BJ (cell line): ENCODE measurements around the gene NR1H2. TPM values are rescaled to one million over a fixed set of nuclear protein-coding genes. Genes with fewer than 3 reads are reported as not detected.
"Not testable (repeated sequence)": the region's sequence is repeated elsewhere in the genome, so short reads cannot be mapped to it uniquely, and the experiment has no call there.

Source experiments
- CTCF ChIA-PET: fragments of 350-600 bp; formaldehyde crosslinking; extraction: SDS; loops from one replicate; lab custom pipeline; 2021; ENCODE audit warnings: antibody characterized with exemption, inconsistent platforms; lab: Yijun Ruan, JAX
- POLR2A ChIA-PET: fragments of 300-600 bp; sonication (Branson Sonifier 250); formaldehyde crosslinking; extraction: SDS; loops from one replicate; lab custom pipeline; 2021; ENCODE audit warnings: antibody characterized with exemption; lab: Charles Lee
- DNase-seq: peaks from one replicate; pipeline ENCODE4 v3.0.0-alpha.2; 2011; ENCODE audit warnings: low read depth
- H3K27me3 ChIP-seq: 2 replicates; pipeline ENCODE4 v1.6.0; 2011; ENCODE audit warnings: low read length; ENCODE audit not compliant: control insufficient read depth, insufficient read depth
- H3K36me3 ChIP-seq: 2 replicates; pipeline ENCODE4 v1.5.1; 2011; ENCODE audit warnings: low read length; ENCODE audit not compliant: control insufficient read depth, insufficient read depth
- H3K4me3 ChIP-seq: 2 replicates; pipeline ENCODE4 v1.5.1; 2011; ENCODE audit warnings: low read depth, mild to moderate bottlenecking, control low read depth, low read length
- polyA plus RNA-seq: library from polyadenylated mRNA; depleted of rRNA; stranded (reverse); fragments of >200 nt; gene quantifications from 2 replicates; pipeline ENCODE4 v1.2.3, GENCODE V29; 2011
- TF ChIP-seq, protein P1 (sequence below): IDR thresholded peaks from 2 replicates; pipeline ENCODE4 v1.5.1; 2011; ENCODE audit warnings: low read depth, mild to moderate bottlenecking, control low read depth, inconsistent platforms, low read length, moderate library complexity; ENCODE audit not compliant: insufficient read depth

Gene NR1H2
- polyA plus RNA-seq, 1 experiment = 78.4 TPM

DNA sequence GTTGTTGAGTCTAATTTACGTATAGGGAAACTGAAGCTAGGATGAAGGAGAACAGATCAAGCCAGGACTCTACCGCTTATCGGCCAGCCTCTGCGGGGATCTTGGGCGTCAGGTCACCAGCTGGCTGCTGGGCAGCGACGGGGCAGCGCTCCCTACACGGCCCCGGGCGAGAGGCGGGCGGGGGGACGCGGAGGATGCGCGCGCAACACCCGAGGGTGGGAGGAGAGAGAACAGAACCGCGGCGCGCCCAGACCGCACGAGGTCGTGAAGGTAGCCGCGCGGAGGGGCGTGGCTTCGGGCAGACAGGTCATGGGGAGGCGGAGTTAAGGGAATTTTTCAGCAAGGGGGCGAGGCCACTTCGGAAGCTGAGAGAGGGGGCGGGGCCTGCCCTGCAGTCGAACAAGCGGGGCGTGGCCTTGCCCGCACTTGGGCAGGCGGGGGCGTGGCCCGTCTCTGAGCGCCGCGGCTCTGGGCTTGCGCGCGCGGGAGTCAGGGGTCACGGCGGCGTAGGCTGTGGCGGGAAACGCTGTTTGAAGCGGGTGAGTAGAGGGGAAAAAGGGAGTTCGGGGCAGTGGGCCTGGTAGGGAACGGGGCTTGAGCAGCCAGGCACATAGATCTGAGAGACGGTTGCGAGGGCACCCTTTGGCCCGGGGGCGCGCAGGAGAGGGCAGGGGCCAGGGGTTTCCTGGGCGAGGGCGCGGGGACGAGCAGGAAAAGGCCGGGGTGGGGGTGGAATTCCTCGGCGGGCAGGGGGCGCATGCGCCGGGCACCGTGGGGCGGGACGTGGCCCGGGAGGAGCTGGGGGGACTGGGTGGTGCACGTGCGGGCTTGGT is 7.8 kb downstream of the NR1H2 start, which contains the start of gene POLD1:
Gene POLD1, plus strand, starts transcription at position 496 of the 833 bp plus-strand sequence. CDS start 14,505 bp downstream, outside the sequence.
- Histone ChIP-seq H3K4me3 (peak within 1 kb of the TSS; percentile 77), H3K27me3 (no peaks in the 10 kb centered on the region), H3K36me3 (peaks cover 21% of the 10 kb centered on the region)
- ChIA-PET POLR2A (no interaction called here), CTCF (interaction anchor here (1.0 to 1.4 kb wide), 7 partner anchors 9 to 172 kb away, joined by 3 to 7 read pairs (median 4); no protein-coding TSS in a partner anchor)
- TF ChIP-seq, protein P1, sequence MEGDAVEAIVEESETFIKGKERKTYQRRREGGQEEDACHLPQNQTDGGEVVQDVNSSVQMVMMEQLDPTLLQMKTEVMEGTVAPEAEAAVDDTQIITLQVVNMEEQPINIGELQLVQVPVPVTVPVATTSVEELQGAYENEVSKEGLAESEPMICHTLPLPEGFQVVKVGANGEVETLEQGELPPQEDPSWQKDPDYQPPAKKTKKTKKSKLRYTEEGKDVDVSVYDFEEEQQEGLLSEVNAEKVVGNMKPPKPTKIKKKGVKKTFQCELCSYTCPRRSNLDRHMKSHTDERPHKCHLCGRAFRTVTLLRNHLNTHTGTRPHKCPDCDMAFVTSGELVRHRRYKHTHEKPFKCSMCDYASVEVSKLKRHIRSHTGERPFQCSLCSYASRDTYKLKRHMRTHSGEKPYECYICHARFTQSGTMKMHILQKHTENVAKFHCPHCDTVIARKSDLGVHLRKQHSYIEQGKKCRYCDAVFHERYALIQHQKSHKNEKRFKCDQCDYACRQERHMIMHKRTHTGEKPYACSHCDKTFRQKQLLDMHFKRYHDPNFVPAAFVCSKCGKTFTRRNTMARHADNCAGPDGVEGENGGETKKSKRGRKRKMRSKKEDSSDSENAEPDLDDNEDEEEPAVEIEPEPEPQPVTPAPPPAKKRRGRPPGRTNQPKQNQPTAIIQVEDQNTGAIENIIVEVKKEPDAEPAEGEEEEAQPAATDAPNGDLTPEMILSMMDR = no peak
- DNase-seq = peak; percentile 76

DNA sequence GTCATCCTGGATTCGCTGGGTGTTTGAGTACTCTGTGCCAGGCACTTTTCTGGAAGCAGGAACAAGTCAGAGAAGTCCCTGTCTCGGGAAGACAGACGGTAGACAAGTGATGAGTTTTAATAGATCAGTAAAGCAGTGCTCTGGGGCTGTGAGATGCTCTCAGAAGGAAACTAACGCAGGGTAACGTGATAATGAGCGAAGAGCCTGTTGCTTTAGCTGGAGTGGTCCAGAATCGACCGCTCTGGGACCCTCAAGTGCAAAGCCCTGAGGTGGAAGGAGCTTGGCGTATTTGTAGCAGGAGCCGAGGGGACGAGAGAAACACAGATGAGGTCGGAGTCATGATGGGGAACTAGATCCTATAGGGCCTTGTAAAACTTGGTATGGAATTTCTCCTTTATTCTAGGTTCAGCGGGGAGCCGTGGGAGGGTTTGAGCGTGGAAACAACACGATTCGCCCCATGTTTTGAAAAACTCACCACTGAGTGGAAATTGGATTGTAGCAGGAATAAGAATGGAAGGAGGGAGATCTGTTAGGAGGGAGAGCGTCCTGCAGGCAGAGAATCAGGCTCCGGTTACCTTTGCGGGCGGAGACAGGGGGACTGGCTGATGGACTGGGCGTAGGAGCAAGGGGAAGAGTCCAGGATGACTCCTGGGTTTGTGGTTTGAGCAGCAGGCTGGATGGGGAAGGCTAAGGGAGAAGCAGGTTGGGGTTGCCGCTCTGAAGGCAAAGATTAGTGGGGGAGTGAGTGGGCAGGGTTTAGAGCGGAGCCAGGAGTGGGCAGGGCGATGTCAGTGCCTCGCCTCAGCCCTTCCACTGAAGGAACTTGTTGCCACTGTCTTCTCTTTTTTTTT is 8.7 kb downstream of the NR1H2 start:
- peaks cover 14% of the 10 kb centered on the region for H3K36me3 ChIP-seq
- ChIA-PET CTCF (interaction anchor here (1.0 to 1.4 kb wide), 7 partner anchors 8 to 171 kb away, joined by 3 to 7 read pairs (median 4); no protein-coding TSS in a partner anchor), POLR2A (interaction anchor here (0.6 kb wide), 1 partner anchor 8 kb away, joined by 4 read pairs; no protein-coding TSS in a partner anchor)
- DNase-seq = no peak
- no peaks in the 10 kb centered on the region for H3K27me3 ChIP-seq
- peak overlapping the region; percentile 77 for H3K4me3 ChIP-seq
- TF ChIP-seq, protein P1 = no peak

DNA sequence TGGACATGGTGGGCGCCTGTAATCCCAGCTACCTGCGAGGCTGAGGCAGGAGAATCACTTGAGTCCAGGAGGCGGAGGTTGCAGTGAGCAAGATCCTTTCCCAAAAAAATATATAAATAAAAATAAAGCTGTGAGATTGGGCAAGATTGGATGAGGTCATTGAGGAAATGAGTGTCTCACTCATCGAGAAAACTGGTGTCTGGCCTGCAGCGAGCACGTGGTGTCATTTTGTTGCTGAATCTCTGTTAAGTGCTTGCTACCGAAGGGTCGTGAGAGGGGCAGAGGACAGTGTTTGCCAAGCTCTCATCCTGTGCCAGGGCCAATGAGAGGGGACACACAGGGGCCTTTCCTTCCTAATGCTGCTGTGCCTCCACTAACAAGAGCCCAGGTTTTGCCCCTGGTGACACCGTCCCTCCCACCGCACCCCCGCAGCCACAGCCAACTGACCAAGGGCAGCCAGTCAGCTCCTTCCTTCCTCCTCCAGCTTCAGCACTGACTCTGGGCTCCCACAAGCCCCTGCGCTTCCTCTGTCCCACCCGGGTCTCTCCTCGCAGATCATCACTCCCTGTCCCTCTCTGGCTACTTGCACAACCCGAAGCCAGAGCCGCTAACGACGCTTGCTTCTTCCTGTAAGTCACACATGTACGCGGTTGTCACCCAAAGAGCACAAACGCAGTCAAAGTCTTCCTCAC is 11.1 kb downstream of the NR1H2 start:
- no peaks in the 10 kb centered on the region for H3K27me3 ChIP-seq
- peaks cover 4% of the 10 kb centered on the region for H3K36me3 ChIP-seq
- H3K4me3 ChIP-seq = no peak overlapping the region
- no peak for DNase-seq
- ChIA-PET POLR2A (no interaction called here), CTCF (interaction anchor here (0.6 kb wide), 1 partner anchor 71 kb away, joined by 3 read pairs; no protein-coding TSS in a partner anchor)
- TF ChIP-seq, protein P1 = no peak

DNA sequence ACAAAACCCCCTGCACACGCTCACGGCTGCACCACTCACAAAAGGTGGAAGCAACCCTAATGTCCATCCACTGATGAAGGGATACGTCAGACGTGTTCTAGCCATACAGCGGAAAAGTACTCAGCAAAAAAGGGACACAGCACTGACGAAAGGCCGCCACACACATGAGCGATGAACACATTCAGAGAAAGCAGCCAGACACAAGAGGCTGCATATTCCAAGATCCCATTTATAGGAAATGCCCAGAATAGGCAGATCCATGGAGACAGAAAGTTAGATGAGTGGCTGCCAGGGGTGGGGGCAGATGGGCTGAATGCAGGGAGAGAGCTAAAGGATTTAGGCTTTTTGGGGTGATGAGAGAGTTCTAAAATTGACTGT is 11.6 kb downstream of the NR1H2 start:
- no peak for DNase-seq
- ChIA-PET CTCF (no interaction called here), POLR2A (no interaction called here)
- no peak overlapping the region for H3K4me3 ChIP-seq
- TF ChIP-seq, protein P1 = no peak
- peaks cover under 1% of the 10 kb centered on the region; the same call in 1 of the 2 replicates for H3K36me3 ChIP-seq
- H3K27me3 ChIP-seq = no peaks in the 10 kb centered on the region

DNA sequence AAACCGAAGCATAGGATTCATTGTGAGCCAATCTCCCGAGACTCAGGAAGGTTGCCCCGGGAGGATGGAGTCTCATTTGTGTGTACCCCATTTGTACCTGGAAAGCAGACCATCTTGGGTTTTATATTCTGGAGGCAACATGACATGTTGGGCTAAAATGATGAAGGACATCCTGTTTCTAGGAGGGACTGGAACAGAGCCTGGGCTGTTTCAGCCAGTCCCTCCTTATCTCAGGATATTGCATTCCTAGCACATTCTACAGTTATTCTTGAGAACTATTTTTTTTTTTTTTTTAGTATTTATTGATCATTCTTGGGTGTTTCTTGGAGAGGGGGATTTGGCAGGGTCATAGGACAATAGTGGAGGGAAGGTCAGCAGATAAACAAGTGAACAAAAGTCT is 14.0 kb downstream of the NR1H2 start:
- POLR2A ChIA-PET = interaction anchor here (0.7 kb wide), 1 partner anchor 90 kb away, joined by 11 read pairs; no protein-coding TSS in a partner anchor

DNA sequence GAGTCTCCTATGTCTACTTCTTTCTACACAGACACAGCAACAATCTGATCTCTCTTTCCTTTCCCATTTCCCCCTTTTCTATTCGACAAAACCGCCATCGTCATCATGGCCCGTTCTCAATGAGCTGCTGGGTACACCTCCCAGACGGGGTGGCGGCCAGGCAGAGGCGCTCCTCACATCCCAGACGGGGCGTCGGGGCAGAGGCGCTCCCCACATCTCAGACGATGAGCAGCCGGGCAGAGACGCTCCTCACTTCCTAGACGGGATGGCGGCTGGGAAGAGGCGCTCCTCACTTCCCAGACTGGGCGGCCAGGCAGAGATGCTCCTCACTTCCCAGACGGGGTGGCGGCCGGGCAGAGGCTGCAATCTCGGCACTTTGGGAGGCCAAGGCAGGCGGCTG is 14.7 kb downstream of the NR1H2 start:
- CTCF ChIA-PET, POLR2A ChIA-PET, DNase-seq, H3K27me3 ChIP-seq, H3K4me3 ChIP-seq, H3K36me3 ChIP-seq: not testable (repeated sequence)

More for the DNA sequence above, 14.0 kb downstream of the NR1H2 start:
- H3K27me3 ChIP-seq, H3K36me3 ChIP-seq, H3K4me3 ChIP-seq, DNase-seq: not testable (repeated sequence)
- CTCF ChIA-PET = interaction anchor here (0.9 kb wide), 1 partner anchor 70 kb away, joined by 3 read pairs; no protein-coding TSS in a partner anchor
